NCI-H526 (cell line): ENCODE data around the gene TP73.

Experiments used
- DNase-seq, 2 experiments: peaks; one replicate each; lab custom pipeline; 2025; lab: John Stamatoyannopoulos, UW

The TP73 gene

DNA sequence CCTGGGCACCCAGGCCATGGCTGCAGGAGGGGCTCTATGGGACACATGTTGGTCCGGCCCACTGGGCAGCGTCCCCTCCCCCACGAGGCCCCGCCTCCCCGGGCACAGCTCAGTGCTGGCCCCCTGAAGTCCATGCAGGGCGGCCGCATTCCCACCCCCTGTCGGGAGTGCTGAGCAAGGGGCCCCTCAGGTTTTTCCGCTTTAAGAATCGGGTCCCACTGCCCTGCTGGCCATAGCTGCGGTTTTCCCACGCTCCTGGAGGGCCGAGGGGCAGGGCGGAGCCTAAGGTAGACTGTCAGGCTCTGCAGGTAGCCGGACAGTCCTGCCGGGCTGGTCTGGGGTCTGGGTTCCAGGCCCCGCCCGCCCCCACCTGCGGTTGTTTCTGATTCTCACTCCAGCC is 56.5 kb downstream of the TP73 start:
- no peak for DNase-seq

DNA sequence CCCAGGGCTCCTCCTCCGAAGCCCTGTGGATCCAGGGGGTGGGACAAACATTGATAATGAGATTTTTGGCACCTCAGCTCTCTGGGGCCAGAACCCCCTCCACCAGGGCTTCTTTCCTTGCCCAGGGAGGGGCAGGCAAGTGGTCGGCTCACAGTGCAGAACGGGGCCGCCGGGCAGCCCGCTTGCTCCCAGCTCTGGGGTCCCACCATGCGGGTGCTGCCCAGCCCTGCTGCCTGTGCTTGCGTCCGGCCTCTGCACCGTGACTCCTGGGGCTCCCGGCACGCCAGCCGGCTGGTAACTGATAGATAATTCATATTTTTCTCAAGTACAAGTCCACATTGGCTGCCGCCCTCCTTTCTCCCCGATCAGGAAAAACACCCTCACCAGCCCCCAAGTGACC is 57.9 kb downstream of the TP73 start:
- no peak for DNase-seq

DNA sequence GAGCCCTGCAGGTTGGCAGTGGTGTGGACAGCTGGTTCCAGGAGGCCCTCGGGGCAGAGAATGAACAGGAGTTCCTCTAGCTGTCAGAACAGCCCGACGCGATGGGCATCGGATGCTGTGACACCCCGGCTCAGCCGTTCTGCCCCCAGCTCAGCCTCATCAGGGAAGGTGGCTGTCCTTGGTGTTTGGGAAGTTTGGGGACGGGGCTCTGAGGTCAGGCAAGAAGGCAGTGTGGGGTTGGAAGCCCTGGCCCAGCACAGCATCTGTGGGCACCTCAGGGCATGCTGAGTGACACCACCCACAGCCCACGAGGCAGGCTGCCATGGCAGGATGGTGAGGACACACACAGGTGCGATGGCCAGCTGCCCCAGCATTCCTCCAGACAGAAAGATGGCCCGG is 59.1 kb downstream of the TP73 start:
- no peak for DNase-seq

DNA sequence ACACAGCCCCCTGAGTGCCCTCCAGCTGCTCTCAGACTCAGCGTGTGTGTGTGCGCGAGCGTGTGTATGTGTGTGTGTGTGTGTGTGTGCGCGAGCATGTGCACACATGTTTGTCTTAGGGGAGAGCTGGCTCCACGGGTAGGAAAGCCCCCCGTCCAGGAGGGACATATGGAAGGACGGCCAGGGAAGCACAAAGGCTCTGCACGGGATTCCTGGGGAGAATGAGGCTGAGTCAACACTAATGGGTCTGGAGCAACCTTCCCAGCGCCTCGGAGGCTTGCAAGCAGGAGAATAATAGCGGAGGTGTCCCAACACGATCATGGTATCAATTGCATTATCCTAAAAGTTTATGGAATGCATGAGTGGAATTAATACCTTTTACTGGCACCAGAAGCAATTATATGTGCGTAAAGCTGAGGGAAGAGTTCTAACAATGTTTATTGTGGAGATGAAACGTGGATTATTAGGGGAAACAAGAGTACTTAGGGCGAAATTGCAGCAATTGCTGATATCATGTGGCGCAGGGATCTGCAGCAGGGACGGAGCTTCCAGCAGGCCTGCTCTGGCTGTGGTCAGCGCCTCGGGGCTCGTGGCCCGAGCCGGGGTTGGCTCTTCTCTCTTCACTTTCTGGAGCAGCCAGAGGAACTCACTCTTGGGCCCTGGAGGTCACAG is 59.6 kb downstream of the TP73 start:
- no peak for DNase-seq

DNA sequence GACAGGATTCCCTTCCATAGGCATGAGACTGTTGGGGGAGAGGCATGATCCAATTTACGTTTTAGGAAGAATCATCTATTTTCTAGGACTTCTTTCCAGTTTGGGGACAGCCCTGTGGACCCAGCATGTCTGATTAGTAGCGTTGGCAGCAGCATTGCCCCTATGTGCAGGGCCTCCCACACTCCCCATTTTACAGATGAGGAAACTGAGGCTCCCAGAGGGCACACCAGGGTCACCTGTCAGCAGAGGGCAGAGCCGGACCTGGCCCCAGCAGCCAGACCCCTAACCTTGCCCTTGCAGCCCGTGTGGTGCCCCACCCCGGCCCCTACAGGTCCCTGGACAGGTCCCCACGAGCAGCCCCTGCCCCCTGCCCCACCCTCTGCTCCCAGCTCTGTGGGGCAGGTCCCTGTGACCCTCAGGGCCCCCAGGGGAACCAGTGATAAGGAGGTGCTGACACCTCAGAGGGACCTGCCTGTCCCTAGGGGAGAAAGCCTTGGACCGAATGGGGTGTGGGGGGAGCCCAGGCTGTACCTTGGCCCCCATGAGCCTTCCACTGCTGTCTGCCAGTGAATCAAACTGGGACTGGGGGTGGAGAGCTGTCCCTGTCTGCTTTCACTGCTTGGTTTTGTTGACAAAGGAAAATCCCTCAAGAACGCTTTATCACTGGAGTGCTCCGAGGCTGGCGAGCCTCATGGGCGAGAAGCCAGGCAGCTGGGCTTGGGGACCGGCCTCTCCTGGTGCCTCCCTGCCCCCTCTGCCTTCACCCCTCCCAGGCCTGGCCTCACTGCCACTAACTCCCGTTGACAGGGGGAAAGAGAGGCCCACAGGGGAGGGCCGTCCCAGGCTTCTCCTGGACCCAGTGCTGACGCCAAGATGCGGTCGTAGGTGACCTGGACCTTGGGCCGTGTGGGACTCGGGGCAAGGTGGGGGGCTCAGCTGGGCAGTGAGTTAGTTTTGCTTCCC is 60.5 kb downstream of the TP73 start:
- no peak for DNase-seq

DNA sequence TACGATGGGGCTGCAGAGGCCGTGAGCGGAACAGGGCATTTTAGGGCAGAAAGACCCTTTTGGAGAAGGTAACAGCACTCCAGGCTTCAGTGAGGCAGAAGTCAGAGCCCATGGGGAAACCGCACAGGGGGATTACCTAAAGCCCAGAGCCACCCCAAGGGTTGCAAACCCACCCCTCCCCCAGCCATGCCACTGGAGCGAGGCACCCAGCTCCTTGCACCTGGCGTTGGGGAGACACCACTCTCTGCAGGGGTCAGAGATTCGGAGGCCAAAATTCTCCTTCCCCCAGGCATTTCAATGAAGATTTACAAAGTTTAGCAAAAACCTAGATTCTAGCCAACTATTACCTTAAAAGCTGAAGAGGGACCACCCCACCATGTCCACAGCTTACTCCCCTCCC is 61.5 kb downstream of the TP73 start:
- DNase-seq: no peak

DNA sequence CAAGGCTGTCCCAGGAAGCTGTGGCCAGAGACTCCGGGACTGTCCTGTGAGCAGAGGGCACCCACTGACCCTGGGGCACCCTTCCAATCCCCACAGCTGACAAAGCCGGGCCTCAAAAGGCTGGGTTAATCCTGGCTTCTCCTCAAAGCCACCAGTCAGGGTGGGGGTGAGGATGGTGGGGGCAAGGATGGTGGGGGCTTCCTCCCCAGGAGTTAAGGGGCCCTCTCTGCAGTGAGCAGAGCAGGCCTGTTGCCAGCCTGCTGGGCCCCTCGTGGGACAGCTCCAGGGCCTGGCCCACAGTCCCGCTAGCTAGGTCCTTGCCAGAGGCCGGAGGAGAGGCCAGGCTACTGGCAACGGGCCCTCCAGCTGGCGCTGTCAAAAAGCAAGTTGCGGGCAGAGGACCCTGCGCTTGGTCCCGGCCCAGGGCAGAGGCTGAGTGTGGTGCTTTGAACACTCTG is 62.0 kb downstream of the TP73 start:
- DNase-seq: no peak

DNA sequence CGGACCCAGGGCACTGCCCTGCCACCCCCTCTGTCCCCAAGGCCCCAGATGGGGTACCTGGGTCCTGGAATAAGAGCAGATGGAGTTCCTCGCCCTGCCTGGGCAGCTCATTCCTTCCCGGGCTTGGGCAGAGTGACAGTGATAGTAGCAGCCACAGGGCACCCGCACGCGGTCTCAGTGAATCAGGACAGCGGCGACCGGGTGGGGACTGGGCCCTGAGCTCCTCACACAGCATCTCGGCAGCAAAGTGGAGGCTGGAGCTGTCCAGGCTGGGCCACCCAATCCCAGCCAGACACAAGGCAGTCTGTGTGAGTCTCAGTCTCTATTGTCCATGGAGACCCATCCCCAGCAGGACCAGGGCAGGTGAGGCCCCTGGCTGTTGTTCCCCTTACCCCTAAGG is 62.5 kb downstream of the TP73 start:
- no peak for DNase-seq

DNA sequence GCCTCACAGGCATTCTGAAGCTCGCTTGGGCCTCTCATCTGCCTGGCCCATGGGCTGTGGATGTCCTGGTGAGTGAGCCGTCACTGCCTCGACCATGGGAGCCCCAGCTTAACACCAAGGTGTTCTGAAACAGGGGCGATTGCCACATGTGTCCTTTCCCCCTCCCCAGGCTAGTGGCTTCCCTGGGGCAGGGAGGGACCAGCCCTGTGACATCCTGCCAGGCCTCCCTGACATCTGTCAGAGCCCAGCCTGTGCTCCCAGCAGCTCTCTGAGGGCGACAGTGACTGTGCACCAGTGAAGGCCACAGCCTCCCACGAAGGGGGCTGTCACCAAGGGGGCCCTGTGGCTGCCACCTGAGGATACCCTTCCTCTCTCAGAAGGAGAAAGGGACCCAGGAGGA is 64.0 kb downstream of the TP73 start:
- no peak for DNase-seq

DNA sequence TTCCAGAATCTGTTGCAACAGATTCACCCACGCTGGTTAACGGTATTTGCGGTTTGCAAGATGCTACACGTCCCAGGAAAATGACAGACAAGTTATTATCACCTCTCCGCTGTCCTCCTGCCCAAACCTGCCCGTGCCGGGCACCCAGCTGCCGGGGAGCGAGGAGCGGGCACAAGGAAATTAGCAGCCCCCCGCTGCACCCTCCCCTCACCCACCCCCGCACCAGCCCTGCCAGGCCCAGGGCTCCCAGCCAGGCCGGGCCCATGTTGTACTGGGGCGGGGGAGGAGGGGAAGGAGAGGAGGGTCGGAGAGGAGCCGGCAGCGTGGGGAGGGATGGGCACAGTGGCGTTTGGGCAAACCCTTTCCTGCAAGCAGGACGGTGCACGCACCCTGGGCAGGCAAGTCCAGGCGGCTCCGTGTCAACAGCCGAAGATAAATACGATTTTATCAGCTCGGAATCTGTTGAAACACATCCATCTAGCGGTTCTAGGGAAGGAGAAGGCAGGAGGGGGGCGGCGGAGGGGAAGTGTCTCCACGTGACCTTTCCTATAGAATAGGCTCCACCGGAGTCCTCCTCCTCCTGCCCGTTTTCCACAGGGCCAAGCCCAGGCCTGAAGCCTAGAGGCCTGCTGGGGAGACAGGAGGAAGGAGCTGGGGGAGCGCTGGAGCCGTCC is 64.9 kb downstream of the TP73 start:
- DNase-seq: peak; percentile 83 to 85

DNA sequence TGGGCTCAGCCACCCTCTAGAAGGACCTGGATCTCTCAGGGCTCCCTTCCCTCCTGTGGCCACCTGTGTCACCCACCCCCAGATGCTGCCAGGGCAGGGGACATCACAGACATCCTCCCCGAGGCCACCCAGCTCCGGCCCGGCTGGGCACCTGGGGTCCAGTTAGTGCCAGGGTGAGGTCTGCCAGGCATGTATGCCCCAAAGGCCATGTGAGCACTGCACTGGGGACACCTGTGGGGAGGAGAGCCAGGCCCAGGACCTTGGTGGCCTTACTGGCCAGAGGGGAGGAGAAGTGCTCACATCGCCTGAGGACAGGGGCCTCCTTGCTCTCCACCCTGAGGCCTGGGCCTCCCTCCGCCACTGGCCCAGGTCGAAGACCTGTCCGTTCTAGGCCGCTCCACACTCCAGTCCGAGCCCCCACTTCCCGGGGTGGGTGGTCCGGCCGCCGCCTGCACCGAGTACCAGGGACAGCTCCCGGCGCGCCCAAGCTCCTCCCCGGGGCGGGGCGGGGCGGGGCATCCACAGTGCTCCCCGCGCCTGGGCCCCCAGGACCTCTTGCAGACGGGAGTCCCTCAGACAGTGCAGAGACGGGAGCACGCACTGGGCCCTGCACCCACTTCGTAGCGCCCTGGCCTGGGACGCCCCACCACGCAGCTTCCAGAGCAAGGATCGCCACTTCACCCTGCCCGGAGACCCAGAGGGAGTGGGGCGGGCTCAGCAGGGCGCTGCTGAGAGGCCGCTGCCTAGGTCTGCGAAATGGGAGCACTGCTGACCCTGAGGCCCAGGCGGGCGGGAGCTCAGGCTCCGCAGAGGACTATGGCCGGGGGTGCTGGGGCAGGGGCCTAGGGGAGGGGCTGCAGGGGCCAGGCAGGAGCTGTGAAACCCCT is 65.6 kb downstream of the TP73 start:
- DNase-seq: no peak

DNA sequence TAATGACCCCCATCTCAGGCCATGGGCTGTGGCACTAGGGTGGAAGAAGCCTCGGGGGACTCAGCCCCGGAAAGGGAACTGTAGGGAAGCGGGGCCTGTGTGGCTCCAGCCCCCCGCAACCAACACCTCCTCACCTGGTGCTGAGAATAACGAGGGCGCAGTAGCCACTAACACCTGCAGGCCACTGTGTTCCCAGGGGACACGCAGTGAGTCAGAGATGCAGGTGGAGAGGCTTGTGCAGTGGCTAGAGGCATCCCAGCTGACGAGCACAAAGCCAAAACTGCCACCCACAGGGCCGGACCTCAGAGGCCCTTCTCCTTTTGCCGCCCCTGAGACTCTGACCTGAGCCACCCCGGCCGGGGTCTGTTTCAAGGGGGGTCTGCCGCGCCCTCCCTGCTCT is 66.4 kb downstream of the TP73 start:
- peak in 1 of 2 experiments; percentile 44 for DNase-seq

DNA sequence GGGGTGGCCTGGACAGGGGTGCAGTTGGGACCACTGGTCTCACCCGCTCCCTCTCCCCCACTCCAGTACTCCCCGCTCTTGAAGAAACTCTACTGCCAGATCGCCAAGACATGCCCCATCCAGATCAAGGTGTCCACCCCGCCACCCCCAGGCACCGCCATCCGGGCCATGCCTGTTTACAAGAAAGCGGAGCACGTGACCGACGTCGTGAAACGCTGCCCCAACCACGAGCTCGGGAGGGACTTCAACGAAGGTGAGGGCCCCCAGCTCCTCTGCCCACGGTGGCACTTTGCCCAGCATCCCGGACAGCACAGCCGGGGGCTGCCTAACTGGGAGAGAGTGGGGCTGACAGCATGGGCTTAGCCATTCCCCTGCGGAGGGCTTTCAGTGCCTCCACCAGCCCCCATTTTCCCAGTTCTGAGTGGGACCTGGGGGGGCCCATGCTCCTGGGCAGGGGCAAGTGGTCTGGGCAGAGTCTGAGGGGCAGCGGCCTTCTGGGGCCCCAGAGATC is 69.7 kb downstream of the TP73 start:
- no peak for DNase-seq

DNA sequence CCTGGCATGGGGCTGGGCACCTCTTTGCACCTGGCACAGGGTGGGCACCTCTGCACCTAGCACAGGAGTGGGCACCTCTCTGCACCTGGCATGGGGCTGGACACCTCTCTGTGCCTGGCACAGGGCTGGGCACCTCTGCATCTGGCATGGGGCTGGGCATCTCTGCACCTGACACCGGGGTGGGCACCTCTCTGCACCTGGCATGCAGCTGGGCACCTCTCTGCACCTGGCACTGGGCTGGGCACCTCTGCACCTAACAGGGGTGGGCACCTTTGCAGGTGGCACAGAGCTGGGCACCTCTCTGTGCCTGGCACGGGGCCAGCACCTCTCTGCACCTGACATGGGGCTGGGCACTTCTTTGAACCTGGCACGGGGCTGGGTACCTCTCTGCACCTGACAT is 70.5 kb downstream of the TP73 start:
- no peak for DNase-seq

DNA sequence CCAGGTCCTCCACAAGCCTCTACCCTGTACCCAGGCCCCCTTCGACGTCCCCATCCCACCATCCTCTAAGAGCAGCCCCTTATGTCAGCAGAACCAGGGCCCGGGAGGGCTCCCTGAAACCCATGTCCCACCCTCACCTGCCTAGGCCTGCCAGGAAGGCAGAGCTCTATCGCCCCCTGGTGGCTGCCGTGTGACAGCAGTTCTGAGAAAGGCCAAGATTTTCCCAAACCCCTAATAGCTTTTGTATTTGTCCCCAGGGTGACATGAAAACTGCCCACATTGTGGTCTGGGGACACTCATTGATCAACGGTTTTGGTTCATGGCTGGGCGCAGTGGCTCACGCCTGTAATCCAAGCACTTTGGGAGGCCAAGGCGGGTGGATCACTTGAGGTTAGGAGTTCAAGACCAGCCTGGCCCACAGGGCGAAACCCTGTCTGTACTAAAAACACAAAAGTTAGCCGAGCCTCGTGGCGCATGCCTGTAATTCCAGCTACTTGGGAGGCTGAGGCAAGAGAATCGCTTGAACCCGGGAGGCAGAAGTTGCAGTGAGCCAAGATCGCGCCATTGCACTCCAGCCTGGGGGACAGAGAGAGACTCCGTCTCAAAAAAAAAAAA is 72.2 kb downstream of the TP73 start:
- DNase-seq: peak; percentile 25 to 84

DNA sequence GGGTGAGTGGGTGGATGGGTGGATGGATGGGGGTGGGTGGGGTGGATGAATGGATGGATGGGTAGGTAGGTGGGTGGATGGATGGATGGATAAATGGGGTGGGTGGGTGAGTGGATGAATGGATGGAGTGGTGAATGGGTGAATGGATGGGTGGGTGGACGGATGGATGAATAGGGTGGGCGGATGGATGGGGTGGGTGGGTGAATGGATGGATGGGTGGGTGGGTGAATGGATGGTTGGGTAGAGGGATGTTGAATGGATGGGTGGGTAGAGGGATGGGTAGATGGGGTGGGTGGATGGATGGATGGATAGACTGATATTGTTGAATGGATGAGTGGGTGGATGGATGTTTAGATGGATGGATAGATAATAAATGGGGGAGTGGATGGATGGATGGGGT is 73.0 kb downstream of the TP73 start:
- no peak for DNase-seq

DNA sequence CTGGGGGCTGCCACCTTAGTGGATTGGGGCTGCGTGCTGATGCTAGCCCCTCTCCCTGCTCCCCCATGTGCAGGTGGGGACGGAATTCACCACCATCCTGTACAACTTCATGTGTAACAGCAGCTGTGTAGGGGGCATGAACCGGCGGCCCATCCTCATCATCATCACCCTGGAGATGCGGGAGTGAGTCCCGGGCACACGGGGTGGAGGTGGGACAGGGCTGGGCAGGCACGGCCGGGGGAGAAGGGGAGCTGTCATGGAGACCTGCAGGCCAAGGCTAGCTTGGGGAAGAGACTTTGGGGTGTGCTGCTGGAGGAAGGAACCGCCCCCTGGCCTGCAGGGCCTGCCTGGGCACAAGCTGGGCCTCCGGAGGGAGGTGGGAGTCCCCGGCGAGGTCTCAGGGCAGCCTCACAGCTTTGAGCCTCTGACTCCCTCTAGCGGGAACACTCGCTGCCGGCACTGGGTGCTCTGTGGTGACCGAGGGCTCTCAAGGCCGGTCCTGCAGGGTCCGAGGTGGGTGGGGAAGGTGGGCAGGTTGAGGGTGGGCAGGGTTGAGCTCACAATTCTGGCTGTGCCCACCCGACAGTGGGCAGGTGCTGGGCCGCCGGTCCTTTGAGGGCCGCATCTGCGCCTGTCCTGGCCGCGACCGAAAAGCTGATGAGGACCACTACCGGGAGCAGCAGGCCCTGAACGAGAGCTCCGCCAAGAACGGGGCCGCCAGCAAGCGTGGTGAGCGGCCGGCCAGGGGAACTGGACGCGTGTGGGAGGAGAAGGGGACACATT is 74.9 kb downstream of the TP73 start:
- DNase-seq: no peak

DNA sequence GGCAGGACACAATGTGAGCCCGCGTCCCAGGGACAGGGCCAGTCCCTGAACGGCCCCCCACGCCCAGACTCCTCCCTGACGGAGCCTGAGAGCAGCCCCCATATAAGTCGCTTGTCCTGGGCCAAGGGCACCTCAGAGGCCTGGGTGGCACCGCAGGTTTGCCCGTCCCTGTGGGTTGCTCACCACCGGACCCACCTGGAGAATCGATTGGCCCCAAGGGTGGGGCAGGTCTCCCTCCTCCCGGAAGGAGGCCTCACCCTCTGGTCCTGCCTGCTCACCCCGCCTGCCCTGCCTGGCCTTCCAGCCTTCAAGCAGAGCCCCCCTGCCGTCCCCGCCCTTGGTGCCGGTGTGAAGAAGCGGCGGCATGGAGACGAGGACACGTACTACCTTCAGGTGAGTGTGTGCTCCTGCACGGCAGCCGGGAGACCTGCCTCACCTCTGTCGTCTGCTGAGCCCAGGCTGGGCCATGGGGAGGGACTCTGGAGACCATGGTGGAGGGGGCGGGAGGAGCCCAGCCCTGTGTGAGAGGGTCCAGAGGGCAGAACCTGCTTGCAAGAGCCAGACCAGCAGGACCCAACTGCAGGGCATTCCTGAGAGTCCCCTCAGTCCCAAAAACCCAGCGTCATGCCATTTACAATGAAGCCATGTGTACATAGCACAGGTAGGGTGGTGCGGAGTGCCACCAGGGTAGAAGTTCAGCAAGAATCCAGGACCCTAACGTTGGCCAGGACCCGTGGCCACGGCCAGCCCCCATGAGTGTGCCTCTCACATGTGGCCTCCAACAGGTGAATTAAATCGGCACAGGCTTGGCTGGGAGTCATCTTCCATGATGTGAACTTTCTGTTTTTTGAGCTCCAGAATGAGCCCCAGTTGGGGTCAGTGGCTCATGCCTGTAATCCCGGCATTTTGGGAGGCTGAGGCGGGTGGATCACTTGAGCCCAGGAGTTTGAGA is 75.8 kb downstream of the TP73 start:
- no peak for DNase-seq
